HEK293T (cell line): ENCODE measurements around the gene ZNF677.

Source experiments
- ARNT ChIP-seq: fragments of 450-650 bp; IDR thresholded peaks from 2 replicates; pipeline ENCODE4 v1.6.1; 2017; ENCODE audit warnings: mild to moderate bottlenecking
- BHLHE40 ChIP-seq: fragments of 450-650 bp; IDR thresholded peaks from 2 replicates; pipeline ENCODE4 v1.6.1; 2016; ENCODE audit warnings: mild to moderate bottlenecking, moderate library complexity, borderline replicate concordance
- CTBP1 ChIP-seq: fragments of 450-650 bp; IDR thresholded peaks from 2 replicates; pipeline ENCODE4 v1.6.1; 2016; ENCODE audit warnings: borderline replicate concordance
- FOXK2 ChIP-seq: fragments of 450-650 bp; IDR thresholded peaks from 2 replicates; pipeline ENCODE4 v1.6.1; 2016; ENCODE audit warnings: mild to moderate bottlenecking
- HDGF ChIP-seq: fragments of 450-650 bp; IDR thresholded peaks from 2 replicates; pipeline ENCODE4 v1.6.1; 2017; ENCODE audit warnings: antibody characterized with exemption, borderline replicate concordance
- L3MBTL2 ChIP-seq: fragments of 450-650 bp; conservative IDR thresholded peaks from 2 replicates; pipeline ENCODE4 v1.6.1; 2016; ENCODE audit warnings: mild to moderate bottlenecking
- SP1 ChIP-seq: fragments of 450-650 bp; IDR thresholded peaks from 2 replicates; pipeline ENCODE4 v1.6.1; 2017
- SUZ12 ChIP-seq: fragments of 450-650 bp; IDR thresholded peaks from 2 replicates; pipeline ENCODE4 v1.6.1; 2016; ENCODE audit warnings: mild to moderate bottlenecking
- TARDBP ChIP-seq: fragments of 450-650 bp; IDR thresholded peaks from 2 replicates; pipeline ENCODE4 v1.6.1; 2016
- ZNF384 ChIP-seq: fragments of 450-650 bp; IDR thresholded peaks from 2 replicates; pipeline ENCODE4 v1.6.1; 2016

- TF ChIP-seq CTBP1 (no peak), FOXK2 (no peak), SP1 (no peak), SUZ12 (no peak), ZNF384 (no peak), TARDBP (no peak), L3MBTL2 (no peak), ARNT (no peak), BHLHE40 (no peak), HDGF (no peak)
These were observed 64.4 kb downstream of the ZNF677 start for GRCh38 chr19:53190253-53190652.
